AG04450 (cell line): ENCODE results near the gene WLS. TPM values are rescaled to one million over a fixed set of nuclear protein-coding genes. Genes with fewer than 3 reads are reported as not detected.
"Not testable (repeated sequence)": the region's sequence is repeated elsewhere in the genome, so short reads cannot be mapped to it uniquely, and the experiment has no call there.

ENCODE experiments used
- CTCF ChIA-PET: fragments of 300-600, 350-600 bp; formaldehyde crosslinking; extraction: SDS; loops from one replicate; lab custom pipeline; 2022; ENCODE audit warnings: antibody characterized with exemption, inconsistent platforms; lab: Charles Lee
- POLR2A ChIA-PET: fragments of 350-600 bp; formaldehyde crosslinking; extraction: SDS; loops from one replicate; lab custom pipeline; 2021; ENCODE audit warnings: antibody characterized with exemption, inconsistent platforms; lab: Yijun Ruan, JAX
- DNase-seq: peaks from one replicate; pipeline ENCODE4 v3.0.0-alpha.2; 2011; ENCODE audit warnings: low read depth, low spot score
- H3K27ac ChIP-seq: one replicate; pipeline ENCODE4 v1.5.1; 2012; ENCODE audit warnings: low read depth, low read length, control low read depth
- H3K27me3 ChIP-seq: one replicate; pipeline ENCODE4 v1.6.0; 2012; ENCODE audit warnings: low read length; ENCODE audit not compliant: control insufficient read depth, insufficient read depth
- H3K4me3 ChIP-seq: 2 replicates; pipeline ENCODE4 v1.5.1; 2011; ENCODE audit warnings: mild to moderate bottlenecking, low read depth, low read length, control low read depth
- H3K9me3 ChIP-seq: 2 replicates; pipeline ENCODE4 v1.5.1; 2012; ENCODE audit warnings: low read length; ENCODE audit not compliant: control insufficient read depth, insufficient read depth
- CTCF ChIP-seq: IDR thresholded peaks from 2 replicates; pipeline ENCODE4 v1.5.1; 2011; ENCODE audit warnings: low read depth, low read length, control low read depth, inconsistent platforms
- polyA plus RNA-seq: library from polyadenylated mRNA; depleted of rRNA; stranded (reverse); fragments of >200 nt; gene quantifications from 2 replicates; pipeline ENCODE4 v1.2.3, GENCODE V29; 2011

Gene WLS
- polyA plus RNA-seq, 1 experiment: 391 TPM

- H3K27ac ChIP-seq: no peak overlapping the region
- POLR2A ChIA-PET: no interaction called here
- CTCF ChIA-PET: no interaction called here
- no peak for TF ChIP-seq CTCF
- H3K27me3 ChIP-seq: no peaks in the 10 kb centered on the region
- no peak overlapping the region for H3K4me3 ChIP-seq
- H3K9me3 ChIP-seq: peaks cover 6% of the 10 kb centered on the region; the same call in 1 of the 2 replicates
- no peak for DNase-seq
Observed at GRCh38 chr1:68163220-68163619, 69.1 kb downstream of the WLS start.

GRCh38 chr1:68162761-68163160 is 69.6 kb downstream of the WLS start:
- ChIA-PET CTCF (no interaction called here), POLR2A (no interaction called here)
- peaks cover 6% of the 10 kb centered on the region; the same call in 1 of the 2 replicates for H3K9me3 ChIP-seq
- DNase-seq: no peak
- no peak overlapping the region for H3K4me3 ChIP-seq
- no peak overlapping the region for H3K27ac ChIP-seq
- H3K27me3 ChIP-seq: no peaks in the 10 kb centered on the region
- peak; percentile 30 for TF ChIP-seq CTCF

- POLR2A ChIA-PET, H3K9me3 ChIP-seq, H3K27me3 ChIP-seq, CTCF ChIA-PET, DNase-seq, H3K4me3 ChIP-seq, H3K27ac ChIP-seq: not testable (repeated sequence)
Observed at GRCh38 chr1:68161672-68162071, 70.7 kb downstream of the WLS start.

GRCh38 chr1:68160935-68161334 is 71.4 kb downstream of the WLS start:
- H3K27ac ChIP-seq, POLR2A ChIA-PET, DNase-seq, H3K9me3 ChIP-seq, CTCF ChIA-PET, H3K27me3 ChIP-seq, H3K4me3 ChIP-seq: not testable (repeated sequence)

GRCh38 chr1:68160021-68160420 is 72.3 kb downstream of the WLS start:
- POLR2A ChIA-PET: no interaction called here
- Histone ChIP-seq H3K27me3 (no peaks in the 10 kb centered on the region), H3K9me3 (peaks cover 6% of the 10 kb centered on the region; the same call in 1 of the 2 replicates), H3K4me3 (no peak overlapping the region), H3K27ac (no peak overlapping the region)
- no peak for TF ChIP-seq CTCF
- no peak for DNase-seq
- CTCF ChIA-PET: no interaction called here

- CTCF ChIA-PET: interaction anchor here (0.9 kb wide), 1 partner anchor 16 kb away, joined by 4 read pairs; no protein-coding TSS in a partner anchor
- DNase-seq: no peak
- H3K27ac ChIP-seq: no peak overlapping the region
- TF ChIP-seq CTCF: no peak
- POLR2A ChIA-PET: interaction anchor here (0.6 kb wide), 1 partner anchor 129 kb away, joined by 3 read pairs; no protein-coding TSS in a partner anchor
- no peaks in the 10 kb centered on the region for H3K27me3 ChIP-seq
- H3K4me3 ChIP-seq: no peak overlapping the region
- peaks cover 6% of the 10 kb centered on the region; the same call in 1 of the 2 replicates for H3K9me3 ChIP-seq
Observed at GRCh38 chr1:68158837-68159236, 73.5 kb downstream of the WLS start.
